GOT3 (cell line): ENCODE measurements around the gene TTC9C.
"Not testable (repeated sequence)": the region's sequence is repeated elsewhere in the genome, so short reads cannot be mapped to it uniquely, and the experiment has no call there.

Experiments used
- DNase-seq: peaks from one replicate; lab custom pipeline; 2025; ENCODE audit warnings: mixed read lengths; lab: John Stamatoyannopoulos, UW

The TTC9C gene

GRCh38 chr11:62752177-62752785, 24.0 kb downstream of the TTC9C start:
- DNase-seq = no peak

DNA sequence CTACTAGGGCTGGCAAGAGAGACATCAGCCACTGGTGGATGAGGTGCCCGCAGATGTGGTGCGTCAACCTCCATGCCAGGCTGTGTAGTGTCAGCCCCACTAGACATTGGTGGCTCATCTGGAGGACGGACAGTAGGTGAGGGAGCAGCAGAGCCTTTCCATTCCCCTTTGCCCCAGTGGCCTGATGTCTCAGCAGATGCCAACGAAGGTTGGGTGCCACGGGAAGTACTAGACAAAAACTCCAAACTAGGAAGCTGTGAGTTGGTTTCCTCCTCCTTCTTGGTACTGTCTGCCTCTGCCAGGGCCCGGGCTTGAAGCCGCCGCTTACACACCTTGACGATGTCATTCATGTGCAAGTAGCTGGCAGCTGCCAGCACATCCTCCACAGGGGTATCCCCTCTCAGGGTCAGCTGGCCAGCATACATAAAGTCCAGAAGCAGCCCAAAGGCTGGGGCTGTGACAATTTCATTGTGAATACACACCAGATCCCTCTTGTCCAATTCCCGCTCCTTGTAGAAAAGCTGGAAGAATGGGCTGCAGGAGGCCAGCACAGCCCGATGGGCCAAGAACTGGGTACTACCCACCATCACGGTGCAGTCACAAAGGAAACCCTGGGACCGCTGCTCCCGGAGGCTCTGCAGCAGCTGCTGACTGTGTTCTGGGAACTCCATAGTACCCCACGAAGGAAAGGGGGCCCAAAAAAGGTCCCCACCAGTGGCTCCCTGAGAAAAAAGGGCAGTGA, 24.9 kb downstream of the TTC9C start:
- no peak for DNase-seq

- peak; percentile 94 for DNase-seq
Measured at GRCh38 chr11:62753736-62754603, 25.7 kb downstream of the TTC9C start, which contains the start of gene ZBTB3. Gene ZBTB3, minus strand, starts transcription at chr11:62754160. Its CDS starts 496 bp downstream, at chr11:62753664.

DNA sequence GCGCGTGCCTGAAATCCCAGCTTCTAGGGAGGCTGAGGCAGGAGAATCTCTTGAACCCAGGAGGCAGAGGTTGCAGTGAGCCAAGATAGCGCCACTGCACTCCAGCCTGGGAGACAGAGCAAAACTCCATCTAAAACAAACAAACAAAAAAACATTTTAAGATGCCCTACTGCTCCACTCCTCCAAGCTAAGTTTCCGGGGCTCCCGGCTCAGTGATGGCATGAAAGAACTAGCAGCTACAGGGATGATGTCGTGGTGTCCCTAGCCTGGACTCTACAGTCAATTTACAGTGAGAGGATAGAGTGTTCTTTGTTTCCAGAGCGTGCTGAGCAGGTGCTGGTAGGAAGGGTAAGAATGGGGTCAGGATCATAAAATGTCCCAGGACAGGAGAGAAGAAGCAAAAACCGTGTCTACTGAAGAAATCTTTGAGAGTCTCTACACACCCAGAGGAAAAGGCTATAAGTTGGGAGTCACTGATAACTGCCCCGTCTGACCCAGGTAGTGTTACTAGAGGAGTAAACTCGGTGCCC, 26.9 kb downstream of the TTC9C start:
- DNase-seq = no peak

GRCh38 chr11:62757846-62758788, 29.8 kb downstream of the TTC9C start:
- no peak for DNase-seq

GRCh38 chr11:62760867-62761227, 32.6 kb downstream of the TTC9C start:
- DNase-seq = not testable (repeated sequence)

DNA sequence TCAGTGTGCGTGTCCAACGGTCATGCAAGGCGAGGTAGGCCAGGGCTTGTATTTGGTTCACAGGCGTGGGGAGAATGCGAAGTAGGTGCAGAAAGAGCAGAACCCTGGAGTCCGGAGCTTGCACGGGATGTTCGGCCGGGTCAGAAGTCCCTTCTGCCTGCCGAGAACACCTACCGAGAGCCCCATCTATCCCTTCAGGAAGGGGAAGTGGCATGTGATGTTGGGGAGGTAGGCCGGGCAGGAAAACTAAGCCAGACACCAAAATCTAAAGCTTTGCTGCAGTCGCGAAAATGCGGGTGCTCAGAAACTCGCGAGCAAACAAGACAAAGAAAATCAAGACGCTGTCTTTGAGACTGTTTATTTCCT, 42.5 kb downstream of the TTC9C start:
- DNase-seq = no peak

DNA sequence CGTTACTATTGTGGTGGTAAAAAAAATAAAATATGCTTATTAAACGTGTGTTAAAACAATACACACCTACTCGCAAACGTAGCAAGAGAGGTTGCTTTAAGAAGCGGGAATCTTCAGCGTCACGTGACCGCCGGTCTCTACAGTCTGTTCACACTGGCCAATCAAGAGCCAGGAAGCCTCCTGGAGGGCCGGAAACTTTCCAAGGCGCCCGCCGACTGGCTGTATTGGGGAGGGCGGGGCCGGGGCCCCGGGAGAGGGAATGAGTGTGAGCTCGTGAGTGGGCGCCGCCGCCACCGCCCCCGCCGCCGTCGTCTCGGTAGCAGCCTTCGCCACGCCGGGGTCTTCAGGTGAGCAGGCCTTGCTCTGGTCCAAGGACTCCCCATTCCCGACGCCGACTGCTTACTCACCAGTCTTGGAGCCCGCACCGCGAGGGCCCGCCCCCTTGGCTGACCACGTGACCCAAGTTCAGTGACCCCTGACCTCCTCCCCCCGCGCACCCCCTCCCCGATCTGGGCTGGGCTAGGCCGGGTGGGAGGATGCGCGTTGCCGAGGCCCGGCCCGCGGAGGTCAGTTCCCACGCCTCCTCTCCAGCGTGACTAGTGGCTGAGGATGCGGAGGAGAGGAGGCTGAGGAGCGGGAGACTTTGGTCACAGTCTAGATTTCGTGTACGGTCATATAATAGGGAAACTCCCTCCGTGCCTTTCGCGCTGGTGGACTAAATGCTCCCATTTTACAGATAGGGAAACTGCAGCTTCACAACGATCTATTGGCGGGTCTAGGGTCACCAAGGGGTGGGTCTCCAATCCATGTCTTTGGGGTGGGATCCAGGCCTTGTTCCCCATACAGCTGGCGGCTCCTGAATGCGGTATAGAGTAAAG, 43.1 kb downstream of the TTC9C start, which contains the start of gene TAF6L:
TSS of gene TAF6L (plus strand) at position 253 of the 878 bp plus-strand sequence. CDS start 4,388 bp downstream, outside the sequence.
- peak; percentile 90 for DNase-seq

- no peak for DNase-seq
Measured at GRCh38 chr11:62774407-62774806, 46.1 kb downstream of the TTC9C start.

GRCh38 chr11:62775646-62776045, 47.4 kb downstream of the TTC9C start:
- no peak for DNase-seq

DNA sequence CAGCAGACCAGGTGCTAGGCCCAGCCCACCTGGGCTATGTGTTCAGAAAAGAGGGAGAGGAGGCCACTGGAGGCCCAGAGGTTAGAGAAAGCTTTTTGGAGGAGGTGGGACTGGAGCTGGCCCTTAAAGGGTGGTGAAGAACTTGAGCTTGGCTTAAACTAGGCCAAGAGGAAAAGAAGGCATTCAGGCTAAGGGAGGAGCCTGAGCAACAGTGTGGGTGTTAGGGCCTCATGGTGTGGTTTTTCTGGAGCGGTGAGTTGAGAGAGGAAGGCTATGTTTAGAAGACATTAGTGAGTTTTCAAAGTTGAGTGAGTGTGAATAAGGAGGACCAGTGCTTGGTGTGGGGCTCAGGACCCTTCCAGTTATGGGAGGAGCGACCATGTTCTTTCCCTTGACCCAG, 49.1 kb downstream of the TTC9C start:
- no peak for DNase-seq

- DNase-seq = no peak
Measured at GRCh38 chr11:62778441-62778840, 50.2 kb downstream of the TTC9C start.

DNA sequence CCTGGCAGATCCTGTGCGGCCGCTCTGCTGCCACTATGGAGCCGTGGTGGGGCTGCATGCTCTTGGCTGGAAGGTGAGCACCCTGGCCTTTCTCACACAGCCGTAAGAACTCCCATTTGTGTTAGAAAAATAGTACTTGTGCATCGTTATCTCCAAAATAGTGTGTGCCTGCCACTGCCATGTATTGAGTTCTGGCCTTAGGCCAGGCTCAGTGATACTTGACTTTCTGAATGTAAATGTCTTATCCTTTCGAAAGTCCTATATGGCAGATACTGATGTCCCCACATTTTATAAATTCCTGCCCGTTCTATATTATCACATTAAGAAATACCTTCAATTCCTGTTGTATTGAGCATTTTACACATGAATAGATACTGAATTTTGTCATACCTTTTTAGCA, 54.5 kb downstream of the TTC9C start:
- DNase-seq = no peak

- peak; percentile 65 for DNase-seq
Measured at GRCh38 chr11:62786318-62787004, 58.2 kb downstream of the TTC9C start.

DNA sequence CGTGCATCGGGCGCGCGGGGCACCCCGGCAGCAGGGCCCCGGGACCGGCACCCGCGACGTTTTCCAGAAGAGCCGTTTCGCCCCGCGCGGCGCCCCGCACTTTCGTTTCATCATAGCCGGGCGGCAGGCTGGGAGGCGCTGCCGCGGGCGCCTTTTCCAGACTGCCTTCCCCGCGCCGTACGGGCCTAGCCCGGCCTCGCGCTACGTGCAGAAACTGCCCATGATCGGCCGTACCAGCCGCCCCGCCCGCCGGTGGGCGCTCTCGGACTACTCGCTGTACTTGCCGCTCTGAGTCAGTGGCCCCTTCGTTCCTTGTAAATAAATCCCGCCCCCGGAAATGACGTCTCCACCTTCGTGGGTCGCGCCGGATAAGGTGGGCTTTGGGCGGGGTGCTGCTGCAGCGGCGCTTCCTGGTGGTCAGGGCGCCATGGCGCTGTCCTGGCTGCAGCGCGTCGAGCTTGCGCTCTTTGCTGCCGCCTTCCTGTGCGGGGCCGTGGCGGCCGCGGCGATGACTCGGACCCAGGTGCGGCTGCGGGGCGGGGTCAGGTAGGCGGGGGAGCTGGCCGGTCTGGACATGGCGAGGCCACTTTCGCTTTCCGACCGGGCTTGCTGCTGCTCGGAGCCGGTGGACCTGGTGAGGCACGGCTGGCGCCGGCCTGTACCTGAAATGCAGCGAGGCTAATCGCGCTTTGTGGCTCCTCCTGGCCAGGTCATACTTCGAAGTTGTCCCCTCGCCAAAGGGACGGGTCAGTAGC, 58.9 kb downstream of the TTC9C start, which contains the start of gene TMEM179B:
TSS of gene TMEM179B (plus strand) at position 398 of the 755 bp plus-strand sequence. CDS start at position 428, 30 bp downstream.
- peak; percentile 86 for DNase-seq
